ENCODE data around the gene KRT6A.

Gene KRT6A

GRCh38 chr12:52441320-52441911 lies 51.6 kb downstream of the KRT6A start:
- Histone ChIP-seq H3K4me2 (ENCODE audit: low read length) (no peak overlapping the region), H3K4me3 (ENCODE audit: low read length) (no peak overlapping the region), H3K36me3 (ENCODE audit: control insufficient read depth, low read length) (no peaks in the 10 kb centered on the region), H3K27ac (ENCODE audit: low read depth, low read length) (no peak overlapping the region), H4K20me1 (ENCODE audit: control insufficient read depth, insufficient read depth, low read depth, low read length) (no peaks in the 10 kb centered on the region), H3F3A (ENCODE audit: control insufficient read depth, insufficient read depth) (no peaks in the 10 kb centered on the region), H3K9me2 (replicated peaks; ENCODE audit: control insufficient read depth, low read length) (no peaks in the 10 kb centered on the region), H3K4me1 (ENCODE audit: control insufficient read depth, low read length) (no peaks in the 10 kb centered on the region), H3K27me3 (ENCODE audit: control insufficient read depth, low read length) (peaks cover 6% of the 10 kb centered on the region; the same call in 1 of the 2 replicates), H3K9me3 (ENCODE audit: control insufficient read depth, insufficient read depth, low read length) (no peaks in the 10 kb centered on the region), H3K79me2 (ENCODE audit: control insufficient read depth, low read length) (no peaks in the 10 kb centered on the region)
- TF ChIP-seq CTCF (IDR thresholded peaks at IDR 0.05; ENCODE audit: low read depth, low read length, poor library complexity, severe bottlenecking) (no peak), EZH2phosphoT487 (IDR thresholded peaks at IDR 0.05; ENCODE audit: borderline replicate concordance, low read length) (no peak)

- Histone ChIP-seq H3K4me3 (ENCODE audit: low read length) (no peak overlapping the region), H3K9me2 (replicated peaks; ENCODE audit: control insufficient read depth, low read length) (no peaks in the 10 kb centered on the region), H3F3A (ENCODE audit: control insufficient read depth, insufficient read depth) (no peaks in the 10 kb centered on the region), H3K79me2 (ENCODE audit: control insufficient read depth, low read length) (no peaks in the 10 kb centered on the region), H3K27ac (ENCODE audit: low read depth, low read length) (no peak overlapping the region), H3K9me3 (ENCODE audit: control insufficient read depth, insufficient read depth, low read length) (no peaks in the 10 kb centered on the region), H3K36me3 (ENCODE audit: control insufficient read depth, low read length) (no peaks in the 10 kb centered on the region), H3K4me1 (ENCODE audit: control insufficient read depth, low read length) (no peaks in the 10 kb centered on the region), H3K27me3 (ENCODE audit: control insufficient read depth, low read length) (peaks cover 6% of the 10 kb centered on the region; the same call in 1 of the 2 replicates), H4K20me1 (ENCODE audit: control insufficient read depth, insufficient read depth, low read depth, low read length) (no peaks in the 10 kb centered on the region), H3K4me2 (ENCODE audit: low read length) (no peak overlapping the region)
- TF ChIP-seq EZH2phosphoT487 (IDR thresholded peaks at IDR 0.05; ENCODE audit: borderline replicate concordance, low read length) (no peak), CTCF (IDR thresholded peaks at IDR 0.05; ENCODE audit: low read depth, low read length, poor library complexity, severe bottlenecking) (no peak)
These were observed 52.2 kb downstream of the KRT6A start for GRCh38 chr12:52440821-52441319.

- H3K4me2 ChIP-seq (ENCODE audit: low read length) = no peak overlapping the region
- no peaks in the 10 kb centered on the region for H3F3A ChIP-seq (ENCODE audit: control insufficient read depth, insufficient read depth)
- no peaks in the 10 kb centered on the region for H3K36me3 ChIP-seq (ENCODE audit: control insufficient read depth, low read length)
- H3K4me1 ChIP-seq (ENCODE audit: control insufficient read depth, low read length) = no peaks in the 10 kb centered on the region
- H3K9me3 ChIP-seq (ENCODE audit: control insufficient read depth, insufficient read depth, low read length) = no peaks in the 10 kb centered on the region
- H3K9me2 ChIP-seq (replicated peaks; ENCODE audit: control insufficient read depth, low read length) = no peaks in the 10 kb centered on the region
- H3K27me3 ChIP-seq (ENCODE audit: control insufficient read depth, low read length) = peaks cover 6% of the 10 kb centered on the region; the same call in 1 of the 2 replicates
- no peak overlapping the region for H3K27ac ChIP-seq (ENCODE audit: low read depth, low read length)
- H4K20me1 ChIP-seq (ENCODE audit: control insufficient read depth, insufficient read depth, low read depth, low read length) = no peaks in the 10 kb centered on the region
- TF ChIP-seq EZH2phosphoT487 (IDR thresholded peaks at IDR 0.05; ENCODE audit: borderline replicate concordance, low read length) = no peak
- no peak for TF ChIP-seq CTCF (IDR thresholded peaks at IDR 0.05; ENCODE audit: low read depth, low read length, poor library complexity, severe bottlenecking)
- no peaks in the 10 kb centered on the region for H3K79me2 ChIP-seq (ENCODE audit: control insufficient read depth, low read length)
- no peak overlapping the region for H3K4me3 ChIP-seq (ENCODE audit: low read length)
These were observed 53.2 kb downstream of the KRT6A start for GRCh38 chr12:52439845-52440244.
